ENCODE measurements around the gene PCYT1B. TPM values are rescaled to one million over a fixed set of nuclear protein-coding genes. Genes with fewer than 3 reads are reported as not detected.

PCYT1B gene
- total and polyA plus RNA-seq, 9 of the 15 experiments (the other 6 are each of a cell fraction or from before 2014, with no cell fraction given): 0.04 to 0.34 (median 0.07) TPM; not detected in 1

DNA sequence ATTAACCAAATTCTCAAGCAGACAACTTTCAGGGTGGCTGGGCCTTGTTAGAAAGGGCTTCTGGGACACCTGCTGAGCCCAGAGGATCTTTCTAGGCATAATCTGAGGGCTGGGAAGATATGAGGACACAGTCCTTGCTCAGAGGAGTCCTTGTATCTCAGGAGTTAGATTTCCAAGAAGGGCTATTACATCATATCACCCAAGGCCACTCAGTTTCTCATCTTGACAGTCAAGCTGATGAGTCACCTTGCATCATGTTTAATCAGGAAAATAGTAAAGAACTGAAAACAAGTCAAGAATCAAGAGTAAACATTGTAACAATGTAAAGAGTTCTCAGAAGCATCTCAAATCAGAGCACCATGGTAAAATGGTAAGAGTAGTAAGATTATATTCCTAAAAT lies 4.0 kb downstream of the PCYT1B start (continued):
- TF ChIP-seq, protein P1, sequence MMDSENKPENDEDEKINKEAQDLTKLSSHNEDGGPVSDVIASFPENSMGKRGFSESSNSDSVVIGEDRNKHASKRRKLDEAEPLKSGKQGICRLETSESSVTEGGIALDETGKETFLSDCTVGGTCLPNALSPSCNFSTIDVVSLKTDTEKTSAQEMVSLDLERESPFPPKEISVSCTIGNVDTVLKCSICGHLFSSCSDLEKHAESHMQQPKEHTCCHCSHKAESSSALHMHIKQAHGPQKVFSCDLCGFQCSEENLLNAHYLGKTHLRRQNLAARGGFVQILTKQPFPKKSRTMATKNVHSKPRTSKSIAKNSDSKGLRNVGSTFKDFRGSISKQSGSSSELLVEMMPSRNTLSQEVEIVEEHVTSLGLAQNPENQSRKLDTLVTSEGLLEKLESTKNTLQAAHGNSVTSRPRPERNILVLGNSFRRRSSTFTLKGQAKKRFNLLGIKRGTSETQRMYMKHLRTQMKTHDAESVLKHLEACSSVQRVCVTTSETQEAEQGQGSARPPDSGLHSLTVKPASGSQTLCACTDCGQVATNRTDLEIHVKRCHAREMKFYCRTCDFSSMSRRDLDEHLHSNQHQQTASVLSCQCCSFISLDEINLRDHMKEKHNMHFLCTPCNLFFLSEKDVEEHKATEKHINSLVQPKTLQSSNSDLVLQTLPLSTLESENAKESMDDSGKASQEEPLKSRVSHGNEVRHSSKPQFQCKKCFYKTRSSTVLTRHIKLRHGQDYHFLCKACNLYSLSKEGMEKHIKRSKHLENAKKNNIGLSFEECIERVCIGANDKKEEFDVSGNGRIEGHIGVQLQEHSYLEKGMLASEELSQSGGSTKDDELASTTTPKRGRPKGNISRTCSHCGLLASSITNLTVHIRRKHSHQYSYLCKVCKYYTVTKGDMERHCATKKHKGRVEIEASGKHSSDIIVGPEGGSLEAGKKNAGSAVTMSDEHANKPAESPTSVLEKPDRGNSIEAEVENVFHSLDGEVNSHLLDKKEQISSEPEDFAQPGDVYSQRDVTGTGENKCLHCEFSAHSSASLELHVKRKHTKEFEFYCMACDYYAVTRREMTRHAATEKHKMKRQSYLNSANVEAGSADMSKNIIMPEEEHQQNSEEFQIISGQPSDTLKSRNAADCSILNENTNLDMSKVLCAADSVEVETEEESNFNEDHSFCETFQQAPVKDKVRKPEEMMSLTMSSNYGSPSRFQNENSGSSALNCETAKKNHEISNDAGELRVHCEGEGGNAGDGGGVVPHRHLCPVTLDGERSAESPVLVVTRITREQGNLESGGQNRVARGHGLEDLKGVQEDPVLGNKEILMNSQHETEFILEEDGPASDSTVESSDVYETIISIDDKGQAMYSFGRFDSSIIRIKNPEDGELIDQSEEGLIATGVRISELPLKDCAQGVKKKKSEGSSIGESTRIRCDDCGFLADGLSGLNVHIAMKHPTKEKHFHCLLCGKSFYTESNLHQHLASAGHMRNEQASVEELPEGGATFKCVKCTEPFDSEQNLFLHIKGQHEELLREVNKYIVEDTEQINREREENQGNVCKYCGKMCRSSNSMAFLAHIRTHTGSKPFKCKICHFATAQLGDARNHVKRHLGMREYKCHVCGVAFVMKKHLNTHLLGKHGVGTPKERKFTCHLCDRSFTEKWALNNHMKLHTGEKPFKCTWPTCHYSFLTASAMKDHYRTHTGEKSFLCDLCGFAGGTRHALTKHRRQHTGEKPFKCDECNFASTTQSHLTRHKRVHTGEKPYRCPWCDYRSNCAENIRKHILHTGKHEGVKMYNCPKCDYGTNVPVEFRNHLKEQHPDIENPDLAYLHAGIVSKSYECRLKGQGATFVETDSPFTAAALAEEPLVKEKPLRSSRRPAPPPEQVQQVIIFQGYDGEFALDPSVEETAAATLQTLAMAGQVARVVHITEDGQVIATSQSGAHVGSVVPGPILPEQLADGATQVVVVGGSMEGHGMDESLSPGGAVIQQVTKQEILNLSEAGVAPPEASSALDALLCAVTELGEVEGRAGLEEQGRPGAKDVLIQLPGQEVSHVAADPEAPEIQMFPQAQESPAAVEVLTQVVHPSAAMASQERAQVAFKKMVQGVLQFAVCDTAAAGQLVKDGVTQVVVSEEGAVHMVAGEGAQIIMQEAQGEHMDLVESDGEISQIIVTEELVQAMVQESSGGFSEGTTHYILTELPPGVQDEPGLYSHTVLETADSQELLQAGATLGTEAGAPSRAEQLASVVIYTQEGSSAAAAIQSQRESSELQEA (IDR thresholded peaks at IDR 0.05; ENCODE audit: low read depth): no peak
- no peak for TF ChIP-seq ETV6 (IDR thresholded peaks at IDR 0.05; ENCODE audit: borderline replicate concordance in 1 of 2, low read depth in 2 of 2, low read length in 1 of 2)
- no peak for TF ChIP-seq ETV6 (CRISPR knock-in tag; IDR thresholded peaks at IDR 0.05; ENCODE audit: borderline replicate concordance)
- TF ChIP-seq POLR2AphosphoS2 (IDR thresholded peaks at IDR 0.05; ENCODE audit: low read length): no peak
- TF ChIP-seq HMG20B (CRISPR knock-in tag; IDR thresholded peaks at IDR 0.05): no peak
- TF ChIP-seq, protein P2, sequence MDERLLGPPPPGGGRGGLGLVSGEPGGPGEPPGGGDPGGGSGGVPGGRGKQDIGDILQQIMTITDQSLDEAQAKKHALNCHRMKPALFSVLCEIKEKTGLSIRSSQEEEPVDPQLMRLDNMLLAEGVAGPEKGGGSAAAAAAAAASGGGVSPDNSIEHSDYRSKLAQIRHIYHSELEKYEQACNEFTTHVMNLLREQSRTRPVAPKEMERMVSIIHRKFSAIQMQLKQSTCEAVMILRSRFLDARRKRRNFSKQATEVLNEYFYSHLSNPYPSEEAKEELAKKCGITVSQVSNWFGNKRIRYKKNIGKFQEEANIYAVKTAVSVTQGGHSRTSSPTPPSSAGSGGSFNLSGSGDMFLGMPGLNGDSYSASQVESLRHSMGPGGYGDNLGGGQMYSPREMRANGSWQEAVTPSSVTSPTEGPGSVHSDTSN (CRISPR knock-in tag; IDR thresholded peaks at IDR 0.05; ENCODE audit: low read depth): no peak
- TF ChIP-seq, protein P2 (tag; conservative IDR thresholded peaks at IDR 0.05; ENCODE audit: low read depth): 0 out of 2 replicates have a peak, but pooled peaks have one; percentile 25
- TF ChIP-seq, protein P3, sequence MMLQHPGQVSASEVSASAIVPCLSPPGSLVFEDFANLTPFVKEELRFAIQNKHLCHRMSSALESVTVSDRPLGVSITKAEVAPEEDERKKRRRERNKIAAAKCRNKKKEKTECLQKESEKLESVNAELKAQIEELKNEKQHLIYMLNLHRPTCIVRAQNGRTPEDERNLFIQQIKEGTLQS (IDR thresholded peaks at IDR 0.05): peak; percentile 95
- TF ChIP-seq, protein P3 (CRISPR knock-in tag; conservative IDR thresholded peaks at IDR 0.05): no peak
- TF ChIP-seq TEAD1 (CRISPR knock-in tag; IDR thresholded peaks at IDR 0.05): no peak
- TF ChIP-seq XRCC3 (IDR thresholded peaks at IDR 0.05): no peak
- peak; percentile 81 for TF ChIP-seq FOSL1 (tag; conservative IDR thresholded peaks at IDR 0.05)
- TF ChIP-seq E2F3 (CRISPR knock-in tag; IDR thresholded peaks at IDR 0.05): no peak
- TF ChIP-seq, protein P4, sequence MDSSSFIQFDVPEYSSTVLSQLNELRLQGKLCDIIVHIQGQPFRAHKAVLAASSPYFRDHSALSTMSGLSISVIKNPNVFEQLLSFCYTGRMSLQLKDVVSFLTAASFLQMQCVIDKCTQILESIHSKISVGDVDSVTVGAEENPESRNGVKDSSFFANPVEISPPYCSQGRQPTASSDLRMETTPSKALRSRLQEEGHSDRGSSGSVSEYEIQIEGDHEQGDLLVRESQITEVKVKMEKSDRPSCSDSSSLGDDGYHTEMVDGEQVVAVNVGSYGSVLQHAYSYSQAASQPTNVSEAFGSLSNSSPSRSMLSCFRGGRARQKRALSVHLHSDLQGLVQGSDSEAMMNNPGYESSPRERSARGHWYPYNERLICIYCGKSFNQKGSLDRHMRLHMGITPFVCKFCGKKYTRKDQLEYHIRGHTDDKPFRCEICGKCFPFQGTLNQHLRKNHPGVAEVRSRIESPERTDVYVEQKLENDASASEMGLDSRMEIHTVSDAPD (CRISPR knock-in tag; IDR thresholded peaks at IDR 0.05): no peak

All from K562 (cell line).